GM19438 (cell line): Measurements from ENCODE around the gene SH3BP1.
A peak's percentile ranks its signal among the peaks of the same experiment; 100 is the strongest.

Experiments used
- ATAC-seq: cut with Tn5 transposase; IDR thresholded peaks from one replicate; pipeline ENCODE4 v1.9.1; 2021; ENCODE audit warnings: low read depth; ENCODE audit not compliant: unreplicated experiment

The SH3BP1 gene

DNA sequence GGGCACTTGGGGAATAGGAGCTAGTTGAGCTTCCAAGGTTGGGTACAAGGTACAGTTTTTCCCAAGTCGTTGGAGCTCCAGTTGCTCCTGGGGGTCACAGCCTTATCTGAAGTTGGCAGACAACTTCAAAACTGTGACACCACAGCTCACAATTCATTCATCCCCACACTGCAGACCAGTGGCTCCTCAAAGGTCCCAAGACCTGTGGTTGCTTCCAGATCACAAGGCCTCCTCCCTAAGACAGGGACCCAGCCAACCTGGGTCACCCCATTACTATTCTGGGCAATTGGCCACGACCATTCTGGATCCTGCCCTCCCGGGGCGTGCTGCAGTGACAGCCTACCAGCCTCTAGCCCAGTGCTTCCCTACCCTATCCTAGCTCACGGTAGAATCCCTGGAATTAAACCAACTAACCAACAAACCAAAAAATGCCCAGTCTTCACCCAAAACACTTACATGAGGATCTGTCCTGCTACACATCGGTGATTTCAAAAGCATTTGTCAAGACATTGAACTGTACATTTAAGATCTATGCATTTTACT, 18.2 kb downstream of the SH3BP1 start:
- ATAC-seq, result no peak

DNA sequence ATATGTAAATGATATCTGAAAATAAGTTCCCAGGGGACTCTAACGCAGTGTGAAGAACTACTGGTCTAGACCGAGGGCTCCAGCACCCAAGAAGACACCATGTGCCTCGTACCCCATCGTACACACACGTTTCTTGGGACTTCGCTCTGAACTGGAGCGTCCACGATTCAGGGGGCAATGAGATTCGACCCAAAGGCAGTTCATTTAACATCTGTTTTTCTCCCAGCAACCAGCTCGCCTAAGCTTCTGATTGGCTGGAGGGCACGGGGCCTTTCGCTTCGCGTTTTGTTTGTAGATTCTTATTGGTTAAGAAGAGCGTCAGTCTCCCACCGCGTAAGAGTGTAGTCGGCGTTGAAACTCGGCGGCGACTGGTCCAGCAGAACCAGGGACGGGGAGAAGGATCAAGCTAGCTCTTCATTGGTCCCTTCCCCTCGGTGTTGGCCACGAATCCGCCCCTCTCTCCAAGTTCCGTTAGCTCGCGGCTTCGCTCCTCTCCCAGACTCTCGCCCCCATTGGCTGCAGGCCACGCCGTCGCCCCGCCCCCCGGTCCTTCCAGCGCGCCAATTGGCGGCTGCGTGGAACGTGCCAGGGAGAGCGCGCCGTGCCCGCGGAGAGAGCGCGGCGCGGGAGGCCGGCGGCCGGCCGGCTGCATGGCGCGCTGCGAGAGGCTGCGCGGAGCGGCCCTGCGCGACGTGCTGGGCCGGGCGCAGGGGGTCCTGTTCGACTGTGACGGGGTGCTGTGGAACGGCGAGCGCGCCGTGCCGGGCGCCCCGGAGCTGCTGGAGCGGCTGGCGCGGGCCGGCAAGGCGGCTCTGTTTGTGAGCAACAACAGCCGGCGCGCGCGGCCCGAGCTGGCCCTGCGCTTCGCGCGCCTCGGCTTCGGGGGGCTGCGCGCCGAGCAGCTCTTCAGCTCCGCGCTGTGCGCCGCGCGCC, 18.9 kb downstream of the SH3BP1 start, which contains the start of gene PDXP:
TSS of gene PDXP (plus strand) at position 591 of the 933 bp plus-strand sequence. CDS start at position 651, 60 bp downstream.
- ATAC-seq, result peak; percentile 71

DNA sequence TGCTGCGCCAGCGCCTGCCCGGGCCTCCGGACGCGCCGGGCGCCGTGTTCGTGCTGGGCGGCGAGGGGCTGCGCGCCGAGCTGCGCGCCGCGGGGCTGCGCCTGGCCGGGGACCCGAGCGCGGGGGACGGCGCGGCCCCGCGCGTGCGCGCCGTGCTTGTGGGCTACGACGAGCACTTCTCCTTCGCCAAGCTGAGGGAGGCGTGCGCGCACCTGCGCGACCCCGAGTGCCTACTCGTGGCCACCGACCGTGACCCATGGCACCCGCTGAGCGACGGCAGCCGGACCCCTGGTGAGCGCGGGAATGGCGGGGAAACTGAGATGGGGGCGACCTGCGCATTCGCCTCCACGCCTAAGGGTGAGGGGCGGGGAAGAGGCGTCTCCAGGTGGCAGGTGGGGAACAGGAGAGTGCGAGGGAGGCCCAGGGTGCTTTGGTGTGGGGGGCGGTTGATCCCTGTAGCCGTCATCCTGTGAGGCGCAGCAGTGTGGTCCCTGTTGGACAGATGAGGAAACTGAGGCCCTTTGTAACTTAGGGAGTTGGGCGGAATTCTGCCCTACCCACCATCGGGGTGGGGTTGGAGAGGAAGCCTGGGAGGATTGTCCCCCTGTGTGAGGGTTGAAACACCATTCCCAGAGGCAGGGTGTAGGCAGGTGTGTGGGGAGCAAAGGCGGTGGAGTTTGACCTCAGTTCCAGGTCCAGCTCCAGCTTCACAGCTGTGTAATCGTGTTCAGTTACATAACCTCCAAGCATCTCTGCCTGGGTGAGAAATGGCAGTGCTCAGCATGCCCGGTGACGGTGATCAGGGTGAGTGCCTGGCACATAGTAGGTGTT, 19.8 kb downstream of the SH3BP1 start:
- ATAC-seq, result peak; percentile 28

DNA sequence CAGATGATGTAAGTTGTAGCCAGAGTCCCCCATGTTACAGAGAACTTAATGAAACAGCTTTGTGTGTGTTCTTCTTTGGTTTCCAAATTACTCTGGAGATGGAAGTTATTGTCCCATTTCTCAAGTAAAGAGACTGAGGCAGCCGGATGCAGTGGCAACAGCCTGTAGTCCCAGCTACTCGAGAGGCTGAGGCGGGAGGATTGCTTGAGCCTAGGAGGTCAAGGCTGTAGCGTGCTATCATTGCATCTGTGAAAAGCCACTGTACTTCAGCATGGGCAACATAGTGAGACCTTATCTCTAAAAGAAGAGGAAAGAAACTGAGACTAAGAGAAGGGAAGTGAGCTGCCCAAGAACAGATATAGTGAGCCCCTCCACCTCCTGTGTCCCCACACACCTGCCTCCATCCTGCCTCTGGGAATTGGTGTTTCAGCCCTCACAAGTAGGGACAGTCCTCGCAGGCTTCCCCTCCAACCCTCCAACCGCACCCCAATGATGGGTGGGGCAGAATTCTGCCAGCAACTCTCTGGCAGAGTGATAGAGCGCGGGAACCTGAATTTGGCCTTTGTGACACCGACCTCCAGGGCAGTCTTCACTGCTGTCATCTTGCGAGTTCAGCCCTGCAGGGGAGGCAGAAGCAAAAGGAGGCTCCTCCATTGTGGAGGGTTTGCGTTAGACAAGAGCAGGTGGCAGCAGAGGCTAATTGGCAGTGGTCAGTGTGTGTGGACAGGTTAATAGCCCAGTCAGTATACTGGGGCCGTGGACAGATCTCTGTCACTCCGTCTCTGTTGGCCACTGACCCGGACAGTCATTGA, 20.6 kb downstream of the SH3BP1 start:
- no peak for ATAC-seq

DNA sequence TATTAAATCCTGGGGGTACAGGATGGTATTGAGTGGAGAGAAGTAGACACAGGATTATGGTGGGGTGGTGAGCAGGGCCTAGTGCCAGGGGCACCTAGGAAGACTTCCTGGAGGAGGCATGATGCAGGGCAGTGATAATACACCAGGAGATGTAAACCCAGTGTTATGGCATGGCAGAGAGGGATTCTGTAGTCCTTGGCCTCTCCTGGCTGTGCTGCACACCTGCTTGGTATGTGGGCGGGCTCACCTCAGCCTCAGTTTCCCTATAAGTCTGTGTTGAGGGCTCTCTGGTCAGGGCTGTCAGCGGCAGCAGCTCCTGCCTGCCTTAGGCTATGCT, 21.2 kb downstream of the SH3BP1 start:
- ATAC-seq, result no peak

DNA sequence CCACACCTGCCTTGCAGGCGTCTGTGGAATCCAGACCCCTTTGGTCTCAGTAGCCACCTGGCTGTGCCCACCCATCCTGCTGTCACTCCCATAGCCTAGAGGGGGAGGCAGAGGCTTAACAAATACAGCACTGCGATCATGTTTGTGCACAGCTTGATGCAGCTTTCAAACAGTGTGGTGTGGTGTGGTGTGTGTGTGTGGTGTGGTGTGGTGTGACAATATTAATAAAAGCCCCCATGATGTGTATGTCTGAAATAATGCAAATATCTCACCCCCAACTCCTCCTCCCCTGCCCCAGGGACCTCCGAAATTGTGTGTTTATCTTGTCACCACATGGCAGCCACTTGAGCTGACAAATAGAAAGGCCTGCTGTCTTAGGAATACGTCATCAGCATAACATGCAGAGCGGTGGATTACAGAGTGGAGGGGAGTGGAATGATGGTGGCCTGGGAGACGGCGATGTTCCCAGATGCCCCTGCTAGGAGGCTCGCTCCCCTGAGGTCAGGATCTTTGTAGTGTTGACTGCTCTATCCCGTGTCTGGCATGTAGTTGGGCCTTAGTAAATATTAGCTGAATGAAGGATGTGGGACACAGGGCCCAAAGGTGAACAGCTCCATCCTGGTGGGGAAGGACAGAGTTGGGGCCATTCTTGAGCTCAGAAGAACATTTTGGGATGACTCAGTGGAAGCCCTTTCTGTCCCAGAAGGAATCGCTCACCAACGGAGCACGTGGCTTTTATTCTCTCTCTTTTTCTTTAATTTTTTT, 21.9 kb downstream of the SH3BP1 start:
- ATAC-seq, result no peak

DNA sequence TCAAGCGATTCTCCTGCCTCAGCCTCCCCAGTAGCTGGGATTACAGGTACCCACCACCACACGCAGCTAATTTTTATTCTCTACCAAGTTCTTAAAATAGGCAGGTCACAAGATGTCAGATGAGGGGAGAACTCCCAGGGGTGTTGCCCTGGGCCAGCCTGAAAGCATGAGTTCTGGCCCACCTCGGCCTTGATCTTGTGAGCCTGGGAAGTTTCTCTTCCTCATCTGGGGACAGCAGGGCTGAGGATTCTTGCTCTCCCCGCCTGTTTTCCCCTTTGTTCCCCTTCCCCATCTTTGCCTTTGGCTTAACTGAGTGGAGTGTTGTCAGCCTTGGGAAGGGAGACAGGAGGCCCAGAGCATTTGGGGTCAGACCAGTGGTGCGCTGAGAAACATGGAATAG, 22.6 kb downstream of the SH3BP1 start:
- ATAC-seq, result no peak

DNA sequence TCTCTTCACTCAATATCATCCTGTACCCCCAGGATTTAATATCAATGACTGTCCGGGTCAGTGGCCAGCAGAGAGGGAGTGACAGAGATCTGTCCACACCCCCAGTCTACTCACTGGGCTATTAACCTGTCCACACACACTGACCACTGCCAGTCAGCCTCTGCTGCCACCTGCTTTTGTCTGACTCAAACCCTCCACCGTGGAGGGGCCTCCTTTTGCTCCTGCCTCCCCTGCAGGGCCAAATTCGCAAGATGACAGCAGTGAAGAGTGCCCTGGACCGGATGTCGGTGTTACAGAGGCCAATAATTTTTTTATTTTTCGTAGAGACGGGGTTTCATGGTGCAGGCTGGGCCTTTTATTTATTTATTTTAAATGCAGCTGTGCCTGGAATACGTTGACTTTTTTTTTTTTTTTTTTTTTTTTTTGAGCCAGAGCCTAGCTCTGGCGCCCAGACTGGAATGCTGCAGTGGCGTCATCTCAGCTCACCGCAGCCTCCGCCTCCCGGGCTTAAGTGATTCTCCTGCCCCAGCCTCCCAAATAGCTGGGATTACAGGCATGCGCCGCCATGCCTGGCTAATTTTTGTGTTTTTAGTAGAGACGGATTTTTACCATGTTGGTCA, 24.2 kb downstream of the SH3BP1 start:
- ATAC-seq, result no peak

DNA sequence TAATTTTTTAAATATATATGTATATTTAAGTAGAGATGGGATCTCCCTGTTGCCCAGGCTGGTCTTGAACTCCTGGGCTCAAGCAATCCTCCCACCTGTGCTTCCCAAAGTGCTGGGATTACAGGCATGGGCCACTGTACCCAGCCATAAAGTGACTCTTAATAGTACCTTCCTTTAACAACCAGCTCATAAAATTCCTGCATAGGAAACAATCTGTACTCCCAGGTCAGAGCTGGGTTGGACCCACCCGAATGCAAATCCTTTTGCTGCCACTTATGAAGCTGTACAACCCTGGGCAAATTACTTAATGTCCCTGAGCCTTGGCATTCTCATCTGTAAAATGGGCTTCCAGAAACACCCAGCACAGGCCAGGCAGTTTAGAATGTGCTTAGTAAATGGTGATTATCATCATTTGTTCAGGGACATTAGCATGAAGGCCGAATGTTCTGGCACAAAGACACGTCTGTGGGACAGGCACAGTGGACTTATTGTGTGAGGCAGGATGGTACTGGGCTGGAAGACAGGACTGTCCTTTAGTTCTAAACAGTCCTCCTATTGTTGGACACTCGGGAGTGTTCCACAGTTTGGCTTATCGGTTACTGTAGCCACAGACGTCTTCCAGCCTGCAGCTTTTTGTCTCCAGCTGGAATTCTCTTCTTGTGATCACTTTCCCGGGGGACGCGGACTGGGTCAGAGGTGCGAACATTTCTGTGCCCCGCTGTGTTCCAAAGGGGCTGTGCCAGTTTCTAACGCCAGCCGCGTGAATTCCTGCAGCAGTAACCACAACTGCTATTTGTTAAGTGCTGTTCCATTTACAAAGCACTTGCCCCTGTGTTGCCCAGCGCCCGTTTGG, 25.0 kb downstream of the SH3BP1 start:
- no peak for ATAC-seq

DNA sequence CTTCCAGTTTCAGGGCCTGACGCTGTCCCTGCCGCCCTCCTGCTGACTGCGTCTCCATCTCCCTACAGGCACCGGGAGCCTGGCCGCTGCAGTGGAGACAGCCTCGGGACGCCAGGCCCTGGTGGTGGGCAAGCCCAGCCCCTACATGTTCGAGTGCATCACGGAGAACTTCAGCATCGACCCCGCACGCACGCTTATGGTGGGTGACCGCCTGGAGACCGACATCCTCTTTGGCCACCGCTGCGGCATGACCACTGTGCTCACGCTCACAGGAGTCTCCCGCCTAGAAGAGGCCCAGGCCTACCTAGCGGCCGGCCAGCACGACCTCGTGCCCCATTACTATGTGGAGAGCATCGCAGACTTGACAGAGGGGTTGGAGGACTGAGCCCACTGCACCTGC, 26.0 kb downstream of the SH3BP1 start:
- no peak for ATAC-seq

DNA sequence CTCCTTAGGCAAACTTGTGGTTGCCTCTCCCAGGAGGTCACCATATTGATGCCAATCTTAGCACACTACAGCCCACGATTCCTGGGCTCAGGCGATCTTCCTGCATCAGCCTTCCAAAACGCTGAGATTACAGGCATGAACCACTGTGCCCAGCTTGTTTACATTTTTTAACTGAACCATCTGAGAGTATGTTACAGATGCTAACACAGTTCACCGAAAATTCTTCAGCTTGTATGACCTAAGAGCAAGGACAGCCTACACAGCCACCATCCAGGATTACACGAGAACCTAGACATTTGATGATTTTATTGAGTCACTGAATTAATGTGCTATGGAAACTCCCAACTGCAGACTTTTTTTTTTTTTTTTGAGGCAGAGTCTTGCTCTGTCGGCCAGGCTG, 30.1 kb downstream of the SH3BP1 start:
- ATAC-seq, result no peak

DNA sequence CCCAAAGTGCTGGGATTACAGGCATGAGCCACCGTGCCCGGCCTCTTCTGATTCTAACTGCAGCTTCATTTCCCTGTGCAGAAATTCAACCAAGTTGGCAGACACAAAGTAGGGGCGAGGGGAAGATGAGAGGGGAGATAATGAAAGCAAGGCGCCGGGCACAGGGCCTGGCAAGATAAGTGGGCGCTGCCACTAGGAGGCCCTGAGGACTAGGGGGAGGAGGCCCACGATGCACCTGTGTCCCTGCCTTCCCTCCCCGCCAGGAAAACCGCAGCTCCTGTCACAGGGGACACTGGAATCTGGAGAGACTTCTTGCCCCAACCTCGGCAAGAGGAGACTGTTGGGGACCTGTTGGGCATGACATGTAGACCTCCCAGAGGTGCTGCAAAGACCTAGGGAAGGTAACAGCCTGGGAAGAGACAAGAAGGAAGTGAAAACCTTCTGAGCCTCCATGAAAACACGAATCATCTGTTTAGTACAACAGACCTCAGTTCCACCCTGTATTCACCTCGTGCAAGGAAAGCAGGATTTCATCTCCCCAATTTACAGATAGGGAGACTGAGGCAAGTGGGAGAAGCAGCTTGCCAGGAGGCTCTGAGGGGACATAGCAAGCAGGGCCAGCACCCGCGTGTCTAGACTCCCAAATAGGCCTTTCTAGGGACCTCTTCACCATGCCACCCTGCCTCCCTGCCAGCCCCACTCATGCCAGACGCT, 32.9 kb downstream of the SH3BP1 start:
- ATAC-seq, result no peak

DNA sequence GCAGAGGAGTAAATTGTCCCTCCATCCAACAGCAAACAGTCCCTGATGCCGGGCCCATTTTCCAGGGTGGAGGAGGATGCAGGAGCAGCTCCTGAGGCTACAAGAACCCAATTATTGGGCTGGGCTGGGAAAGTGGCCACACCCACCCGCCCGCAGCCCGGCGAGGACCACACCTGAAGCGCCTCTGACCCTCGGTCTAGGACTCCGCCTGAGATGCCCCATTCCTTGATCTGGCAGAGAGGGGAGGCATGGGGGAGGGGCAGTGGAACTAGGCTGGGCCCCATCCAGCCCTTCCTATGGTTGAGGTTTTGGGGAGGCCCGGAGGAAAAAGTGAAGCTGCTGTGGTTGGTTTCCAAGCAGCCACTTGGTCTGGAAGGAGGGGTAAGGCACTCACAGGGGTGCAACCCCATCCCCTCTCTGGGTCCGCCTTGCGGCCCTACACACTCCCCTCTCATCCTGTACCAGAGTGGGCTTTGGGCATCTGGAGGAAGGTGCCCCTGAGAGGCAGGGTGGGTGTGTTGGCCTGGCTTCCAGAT, 33.5 kb downstream of the SH3BP1 start:
- ATAC-seq, result no peak

DNA sequence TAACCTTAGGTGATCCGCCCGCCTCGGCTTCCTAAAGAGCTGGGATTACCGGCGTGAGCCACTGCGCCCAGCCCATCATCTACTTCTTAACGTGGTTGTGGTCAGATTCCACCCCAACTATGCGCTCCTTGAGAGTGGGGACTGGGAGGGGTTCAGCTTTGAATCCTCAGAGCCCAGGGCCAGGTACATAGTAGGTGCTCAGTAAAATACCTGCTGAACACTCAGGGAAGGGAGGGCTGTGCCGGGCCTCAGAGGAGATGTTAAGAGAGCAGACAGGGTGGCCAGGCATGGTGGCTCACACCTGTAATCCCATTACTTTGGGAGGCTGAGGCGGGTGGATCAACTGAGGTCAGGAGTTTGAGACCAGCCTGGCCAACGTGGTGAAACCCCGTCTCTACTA, 34.8 kb downstream of the SH3BP1 start:
- no peak for ATAC-seq

DNA sequence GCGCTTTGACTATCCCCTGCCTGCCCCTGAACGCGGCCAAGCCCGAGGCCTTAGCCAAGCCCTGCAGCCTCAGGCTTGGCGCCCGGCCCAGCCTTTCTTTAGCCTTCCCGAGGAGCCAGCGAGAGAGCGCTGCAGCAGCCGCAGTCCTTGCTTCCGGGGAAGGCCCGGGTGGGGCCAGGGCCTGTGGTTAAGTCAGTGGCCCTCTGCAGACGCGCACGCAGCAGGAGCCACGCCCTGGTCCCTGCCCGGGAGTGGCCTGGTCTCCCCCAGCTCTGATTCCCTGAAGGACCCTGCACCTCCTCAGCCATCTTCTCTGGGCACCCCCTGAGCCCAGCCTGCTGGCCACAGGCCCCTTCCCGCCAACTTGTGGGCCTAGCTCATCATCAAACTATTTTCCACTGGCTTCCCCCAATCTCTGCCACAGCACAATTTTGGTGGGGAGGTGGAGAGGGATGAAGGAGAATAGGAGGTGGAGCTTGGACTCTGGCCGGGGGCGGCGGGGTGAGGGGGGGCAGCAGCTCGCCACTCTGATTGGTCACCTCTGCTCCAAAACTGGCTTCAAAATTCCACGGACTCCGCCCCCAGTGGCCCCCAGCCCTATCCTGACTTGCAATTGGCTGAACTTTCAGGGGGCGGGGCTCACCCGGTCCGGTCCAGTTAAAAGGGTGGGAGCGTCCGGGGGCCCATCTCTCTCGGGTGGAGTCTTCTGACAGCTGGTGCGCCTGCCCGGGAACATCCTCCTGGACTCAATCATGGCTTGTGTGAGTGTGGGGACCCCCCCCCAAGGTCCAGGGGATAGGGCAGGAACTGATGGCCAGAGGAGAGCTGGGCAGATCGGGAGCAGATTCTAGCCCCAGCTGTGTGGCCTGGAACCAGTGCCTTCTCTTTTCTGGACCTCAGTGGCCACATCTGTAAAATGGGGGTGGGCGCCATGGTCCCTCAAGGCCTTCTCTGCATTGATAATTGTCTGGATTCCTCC, 35.8 kb downstream of the SH3BP1 start, which contains the start of gene LGALS1:
TSS of gene LGALS1 (plus strand) at position 686 of the 979 bp plus-strand sequence. CDS start at position 753, 67 bp downstream.
- peak; percentile 51 for ATAC-seq
